GM23248 (cell line): ENCODE data around the gene FRMD1.

Experiments
- EZH2 ChIP-seq: fragments of 200-600 bp; sonication (generic); IDR thresholded peaks from 2 replicates; pipeline ENCODE4 v1.6.1; 2018; ENCODE audit warnings: antibody characterized with exemption, mild to moderate bottlenecking; ENCODE audit not compliant: insufficient read depth, poor library complexity, severe bottlenecking
- EZH2phosphoT487 ChIP-seq: fragments of 200-600 bp; sonication (generic); IDR thresholded peaks from 2 replicates; pipeline ENCODE4 v1.6.1; 2018; ENCODE audit warnings: antibody characterized with exemption, moderate library complexity, mild to moderate bottlenecking, low read depth; ENCODE audit not compliant: insufficient read depth

GRCh38 chr6:168030908-168031307 is 48.1 kb downstream of the FRMD1 start:
- TF ChIP-seq EZH2 (no peak), EZH2phosphoT487 (no peak)
